ENCODE measurements around the gene SPN. TPM values are rescaled to one million over a fixed set of nuclear protein-coding genes. Genes with fewer than 3 reads are reported as not detected.

SPN gene
- total RNA-seq, 1 experiment from 2014 or later: 0.47 TPM

GRCh38 chr16:29684679-29685078 is 21.6 kb downstream of the SPN start:
- ATAC-seq: no peak
- Histone ChIP-seq H2AFZ (ENCODE audit: low read depth, low read length, poor library complexity, severe bottlenecking) (no peak overlapping the region), H3K9me3 (ENCODE audit: control insufficient read depth in 1 of 2, insufficient read depth in 1 of 2, low read depth in 1 of 2, low read length in 2 of 2) (no peaks in the 10 kb centered on the region), H3K9ac (ENCODE audit: low read length) (no peak overlapping the region), H4K20me1 (ENCODE audit: insufficient read depth) (no peaks in the 10 kb centered on the region), H3K27ac (ENCODE audit: low read depth, low read length) (no peak overlapping the region), H3K4me2 (ENCODE audit: low read length) (no peak overlapping the region), H3K79me2 (ENCODE audit: insufficient read depth, low read length) (no peaks in the 10 kb centered on the region), H3K9me2 (ENCODE audit: insufficient read depth) (no peaks in the 10 kb centered on the region), H3K27me3 (ENCODE audit: insufficient read depth, low read length) (no peaks in the 10 kb centered on the region), H3K36me3 (ENCODE audit: control insufficient read depth in 1 of 2, insufficient read depth in 2 of 2, low read length in 2 of 2) (no peaks in the 10 kb centered on the region), H3K4me3 (replicated peaks in 1 of 2; ENCODE audit: low read depth in 1 of 2, low read length in 2 of 2) (no peak overlapping the region), H3K4me1 (ENCODE audit: control insufficient read depth in 1 of 2, insufficient read depth in 2 of 2, low read length in 2 of 2) (no peaks in the 10 kb centered on the region)
- no peak for DNase-seq (ENCODE audit: low read depth, low spot score)
- TF ChIP-seq EGR1 (IDR thresholded peaks at IDR 0.05; ENCODE audit: low read depth) (no peak), CEBPB (IDR thresholded peaks at IDR 0.05; ENCODE audit: low read depth) (no peak), SIN3A (IDR thresholded peaks at IDR 0.05; ENCODE audit: low read depth) (no peak), ZBTB33 (IDR thresholded peaks at IDR 0.05; ENCODE audit: extremely low read depth, insufficient replicate concordance, low read length) (no peak), MAX (IDR thresholded peaks at IDR 0.05) (no peak), FOSL1 (IDR thresholded peaks at IDR 0.05; ENCODE audit: low read depth) (no peak), ELF1 (IDR thresholded peaks at IDR 0.05; ENCODE audit: borderline replicate concordance, low read depth) (no peak), ZNF274 (IDR thresholded peaks at IDR 0.05; ENCODE audit: low read depth, low read length) (no peak), TCF7L2 (IDR thresholded peaks at IDR 0.05; ENCODE audit: borderline replicate concordance, extremely low read depth, insufficient read depth, insufficient read length) (no peak), ZFX (IDR thresholded peaks at IDR 0.05) (no peak)
- TF ChIP-seq, protein P1, sequence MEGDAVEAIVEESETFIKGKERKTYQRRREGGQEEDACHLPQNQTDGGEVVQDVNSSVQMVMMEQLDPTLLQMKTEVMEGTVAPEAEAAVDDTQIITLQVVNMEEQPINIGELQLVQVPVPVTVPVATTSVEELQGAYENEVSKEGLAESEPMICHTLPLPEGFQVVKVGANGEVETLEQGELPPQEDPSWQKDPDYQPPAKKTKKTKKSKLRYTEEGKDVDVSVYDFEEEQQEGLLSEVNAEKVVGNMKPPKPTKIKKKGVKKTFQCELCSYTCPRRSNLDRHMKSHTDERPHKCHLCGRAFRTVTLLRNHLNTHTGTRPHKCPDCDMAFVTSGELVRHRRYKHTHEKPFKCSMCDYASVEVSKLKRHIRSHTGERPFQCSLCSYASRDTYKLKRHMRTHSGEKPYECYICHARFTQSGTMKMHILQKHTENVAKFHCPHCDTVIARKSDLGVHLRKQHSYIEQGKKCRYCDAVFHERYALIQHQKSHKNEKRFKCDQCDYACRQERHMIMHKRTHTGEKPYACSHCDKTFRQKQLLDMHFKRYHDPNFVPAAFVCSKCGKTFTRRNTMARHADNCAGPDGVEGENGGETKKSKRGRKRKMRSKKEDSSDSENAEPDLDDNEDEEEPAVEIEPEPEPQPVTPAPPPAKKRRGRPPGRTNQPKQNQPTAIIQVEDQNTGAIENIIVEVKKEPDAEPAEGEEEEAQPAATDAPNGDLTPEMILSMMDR (IDR thresholded peaks at IDR 0.05 in 2 of 3, conservative IDR thresholded peaks at IDR 0.05 in 1 of 3; ENCODE audit: borderline replicate concordance in 1 of 3, insufficient read depth in 1 of 3, low read depth in 2 of 3, low read length in 2 of 3): no peak
- ChIA-PET RAD21 (ENCODE audit: low non-redundant PET in 1 of 2, low total read pairs in 2 of 2, uncharacterized antibody in 2 of 2, unreplicated experiment in 2 of 2) (no interaction called here), CTCF (no interaction called here), POLR2A (no interaction called here)
- intact Hi-C loops (cut with micrococcal nuclease): no loop called here
- no TSS peak for BruUV-seq (replicated peaks)
